Adrenal gland (tissue), 12 donors: ENCODE data around the gene ZP2. TPM values are rescaled to one million over a fixed set of nuclear protein-coding genes. Genes with fewer than 3 reads are reported as not detected.
A peak's percentile ranks its signal among the peaks of the same experiment; 100 is the strongest.

Experiments
- DNase-seq, 7 donors: peaks; one replicate each; pipeline ENCODE4 v3.0.0-alpha.2; 2019 to 2020
- H3K27ac ChIP-seq, 5 donors: fragments of 200-600 bp; sonication (generic) in 4 of 5; 1 replicate in 3 of 5; 2 replicates in 2 of 5; pipeline versions ENCODE4 v1.5.1 to v1.8.0; 2016 to 2020; ENCODE audit warnings: mild to moderate bottlenecking in 1 of 5
- H3K27me3 ChIP-seq: fragments of 200-600 bp; 2 replicates; pipeline ENCODE4 v1.8.0; 2021
- H3K36me3 ChIP-seq, 2 donors: fragments of 200-600 bp; replicated peaks in 1 of 2; 1 replicate in 1 of 2; 2 replicates in 1 of 2; pipeline versions ENCODE4 v1.5.1 to v1.8.0; 2018 to 2022
- H3K4me1 ChIP-seq, 2 donors: fragments of 200-600 bp; replicated peaks in 1 of 2; 1 replicate in 1 of 2; 2 replicates in 1 of 2; pipeline versions ENCODE4 v1.5.1 to v1.8.0; 2018 to 2021
- H3K4me3 ChIP-seq, 4 donors: fragments of 200-600 bp; sonication (generic) in 3 of 4; one replicate each; pipeline ENCODE4 v1.5.1; 2016 to 2018
- H3K9me3 ChIP-seq, 3 donors: fragments of 200-600 bp; sonication (generic) in 1 of 3; replicated peaks in 1 of 3; 1 replicate in 2 of 3; 2 replicates in 1 of 3; pipeline versions ENCODE4 v1.5.1 to v1.8.0; 2016 to 2021
- POLR2A ChIP-seq, 2 donors: fragments of 450-650 bp; IDR thresholded peaks; one replicate each; pipeline ENCODE4 v1.6.1; 2017; ENCODE audit warnings: antibody characterized with exemption in 2 of 2, mild to moderate bottlenecking in 2 of 2, moderate library complexity in 1 of 2
- WGBS, 4 donors: extraction: QIAGEN DNeasy Blood & Tissue Kit in 2 of 4; methylation state at CpG; one replicate each; pipeline versions ENCODE4 v1.1.5 to v1.1.7; 2013 to 2017; 5-methylcytosine and 5-hydroxymethylcytosine counted together
- intact Hi-C, 2 donors: fragments of 100-400 bp; cut with DNase I; formaldehyde crosslinking; loops; one replicate each; pipeline versions ENCODE4 v1.14.1 to v1.15.0; 2022 to 2023
- polyA plus RNA-seq, 3 donors: library from polyadenylated mRNA; stranded (reverse); fragments of 200-250 nt in 2 of 3; fragments of 350-450 nt in 1 of 3; fragmentation: Illumina TruSeq in 1 of 3; extraction: RNeasy Lipid Tissue Mini Kit (QIAGEN cat#74804) in 1 of 3; gene quantifications; one replicate each; pipeline ENCODE4 v1.2.3, GENCODE V29; 2013 to 2014
- total RNA-seq, 9 donors: library from RNA; depleted of rRNA in 4 of 9; stranded (reverse); fragments of >200 nt in 4 of 9; fragments of 120-200 nt in 1 of 9; fragmentation: NEBNext Ultra II Directional in 1 of 9; extraction: Animal tissue kit (Norgen Biotek cat#: 25700) in 1 of 9; gene quantifications; one replicate each; pipeline versions ENCODE4 v1.1.0 to v1.2.4, GENCODE V29; 2013 to 2023
- TF ChIP-seq, protein P1 (sequence below), 6 experiments: fragments of 450-650 bp in 4 of 6; fragments of 200-600 bp in 2 of 6; sonication (generic) in 1 of 6; IDR thresholded peaks; 1 replicate in 5 of 6; 2 replicates in 1 of 6; pipeline versions ENCODE4 v1.5.1 to v1.8.0; 2016 to 2021; ENCODE audit warnings: antibody characterized with exemption in 6 of 6, mild to moderate bottlenecking in 2 of 6, moderate library complexity in 1 of 6
- donor health status: healthy with polysubstance abuse.
- donor health status: Bipolar disorder and iron deficiency.
- donor health status: DM: yes; HTN: yes; CAD: no.
- donor health status: DM: no; HTN: no; CAD: no.
- donor health status: DM: no; HTN: no; CAD: no.
- donor health status: DM: yes; HTN: yes; CAD: no.

ZP2 gene
- total and polyA plus RNA-seq, 12 donors = not detected

DNA sequence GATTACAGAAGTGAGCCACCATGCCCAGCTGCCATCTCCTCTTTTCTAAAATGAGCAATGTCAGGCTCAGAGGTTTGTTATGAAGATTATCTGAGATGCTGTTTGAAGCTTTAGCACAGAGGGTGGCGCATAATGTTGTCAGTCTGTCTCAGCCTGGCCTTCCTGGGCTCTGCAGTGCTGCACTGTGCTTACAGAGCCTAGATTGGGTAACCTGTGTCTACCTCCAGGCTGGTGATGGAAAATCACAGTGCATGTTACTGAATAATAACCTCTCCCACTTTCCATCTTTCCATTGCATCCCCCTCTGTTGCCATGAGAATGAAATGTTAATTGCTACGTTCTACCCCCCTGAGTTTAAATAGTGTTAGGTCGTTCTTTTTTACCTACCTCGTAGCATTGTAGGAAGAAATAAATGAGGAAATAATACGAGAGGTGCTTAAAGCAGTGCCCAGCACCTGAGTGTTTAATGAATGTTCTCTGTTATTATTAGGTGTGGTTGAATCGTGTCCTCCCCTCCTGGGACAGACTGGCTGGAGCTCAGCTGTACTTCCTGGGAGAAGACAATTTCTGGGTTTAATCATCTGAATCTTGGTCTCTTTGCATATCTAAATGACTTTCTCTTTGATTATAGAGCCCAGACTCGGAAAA is 46.7 kb downstream of the ZP2 start:
- H3K4me3 ChIP-seq = no peak overlapping the region
- H3K27me3 ChIP-seq = no peaks in the 10 kb centered on the region
- 91 to 96% (median 95%) methylated on average over 6 to 7 of the region's 7 CpGs for WGBS, 4 donors
- intact Hi-C loops = no loop called here
- no peaks in the 10 kb centered on the region for H3K9me3 ChIP-seq
- peaks cover 44 to 50% of the 10 kb centered on the region in 2 donors for H3K4me1 ChIP-seq
- no peak for DNase-seq
- H3K36me3 ChIP-seq = peaks cover 0 to 6% of the 10 kb centered on the region in 2 donors
- no peak for TF ChIP-seq POLR2A (IDR thresholded peaks at IDR 0.05)
- TF ChIP-seq, protein P1, sequence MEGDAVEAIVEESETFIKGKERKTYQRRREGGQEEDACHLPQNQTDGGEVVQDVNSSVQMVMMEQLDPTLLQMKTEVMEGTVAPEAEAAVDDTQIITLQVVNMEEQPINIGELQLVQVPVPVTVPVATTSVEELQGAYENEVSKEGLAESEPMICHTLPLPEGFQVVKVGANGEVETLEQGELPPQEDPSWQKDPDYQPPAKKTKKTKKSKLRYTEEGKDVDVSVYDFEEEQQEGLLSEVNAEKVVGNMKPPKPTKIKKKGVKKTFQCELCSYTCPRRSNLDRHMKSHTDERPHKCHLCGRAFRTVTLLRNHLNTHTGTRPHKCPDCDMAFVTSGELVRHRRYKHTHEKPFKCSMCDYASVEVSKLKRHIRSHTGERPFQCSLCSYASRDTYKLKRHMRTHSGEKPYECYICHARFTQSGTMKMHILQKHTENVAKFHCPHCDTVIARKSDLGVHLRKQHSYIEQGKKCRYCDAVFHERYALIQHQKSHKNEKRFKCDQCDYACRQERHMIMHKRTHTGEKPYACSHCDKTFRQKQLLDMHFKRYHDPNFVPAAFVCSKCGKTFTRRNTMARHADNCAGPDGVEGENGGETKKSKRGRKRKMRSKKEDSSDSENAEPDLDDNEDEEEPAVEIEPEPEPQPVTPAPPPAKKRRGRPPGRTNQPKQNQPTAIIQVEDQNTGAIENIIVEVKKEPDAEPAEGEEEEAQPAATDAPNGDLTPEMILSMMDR (IDR thresholded peaks at IDR 0.05) = no peak
- peak overlapping the region in 3 of 5 donors; percentile 45 to 73 (median 65) for H3K27ac ChIP-seq

DNA sequence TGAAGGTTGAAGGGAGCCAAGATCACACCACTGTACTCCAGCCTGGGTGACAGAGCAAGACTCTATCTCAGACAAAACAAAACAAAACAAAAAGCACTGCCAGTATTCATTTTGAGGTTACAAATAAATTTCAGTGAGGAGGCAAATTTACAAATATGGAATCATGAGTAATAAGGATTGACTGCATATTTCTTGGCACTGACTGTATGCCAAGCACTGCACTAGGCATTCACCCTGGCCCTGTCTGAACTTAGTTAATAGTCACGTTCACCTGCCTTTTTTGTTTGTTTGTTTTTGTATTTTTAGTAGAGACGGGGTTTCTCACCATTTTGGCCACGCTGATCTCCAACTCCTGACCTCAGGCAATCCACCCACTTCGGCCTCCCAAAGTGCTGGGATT is 47.8 kb downstream of the ZP2 start:
- Histone ChIP-seq H3K36me3 (peaks cover 0 to 6% of the 10 kb centered on the region in 2 donors), H3K9me3 (no peaks in the 10 kb centered on the region), H3K4me1 (peaks cover 49 to 56% of the 10 kb centered on the region in 2 donors), H3K4me3 (no peak overlapping the region), H3K27ac (peak overlapping the region in 4 of 5 donors; percentile 65 to 76 (median 70)), H3K27me3 (no peaks in the 10 kb centered on the region)
- TF ChIP-seq, protein P1 (IDR thresholded peaks at IDR 0.05) = no peak
- no peak for TF ChIP-seq POLR2A (IDR thresholded peaks at IDR 0.05)
- intact Hi-C loops = no loop called here
- DNase-seq = peak in 4 of 7 donors; percentile 21 to 45 (median 29)
- 40 to 66% (median 62%) methylated on average over 4 of the region's 4 CpGs for WGBS, 4 donors

DNA sequence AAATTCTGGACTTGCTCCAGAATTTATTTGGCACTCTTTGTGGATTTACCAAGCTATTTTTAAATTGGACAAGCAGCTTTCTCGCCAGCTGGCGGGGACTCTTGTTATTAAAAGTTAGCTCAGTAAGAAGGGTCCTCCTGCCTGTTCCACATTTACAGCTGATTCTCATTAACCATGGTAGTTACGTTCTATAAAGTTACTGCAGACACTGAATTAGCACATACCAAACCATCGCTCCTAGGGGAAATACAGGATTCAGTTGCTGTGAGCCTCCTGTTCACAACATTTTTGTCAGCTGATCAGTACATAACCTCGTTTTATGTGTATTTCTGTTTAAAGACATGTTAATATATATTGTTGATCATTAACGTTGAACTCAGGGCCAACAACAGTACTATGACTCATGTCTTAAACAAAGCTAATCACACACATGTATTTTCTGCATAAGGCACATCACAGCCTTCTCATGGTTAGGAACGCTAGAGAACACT is 48.7 kb downstream of the ZP2 start:
- Histone ChIP-seq H3K27me3 (no peaks in the 10 kb centered on the region), H3K9me3 (no peaks in the 10 kb centered on the region), H3K27ac (peak overlapping the region; percentile 6 to 76 (median 66)), H3K36me3 (peaks cover 0 to 6% of the 10 kb centered on the region in 2 donors), H3K4me1 (peaks cover 55 to 62% of the 10 kb centered on the region in 2 donors), H3K4me3 (peak overlapping the region in 1 of 4 donors; percentile 21)
- no peak for TF ChIP-seq POLR2A (IDR thresholded peaks at IDR 0.05)
- TF ChIP-seq, protein P1 (IDR thresholded peaks at IDR 0.05) = no peak
- intact Hi-C loops = no loop called here
- WGBS, 4 donors = 41 to 57% (median 50%) methylated on average over 7 of the region's 7 CpGs
- DNase-seq = peak in 5 of 7 donors; percentile 30 to 72 (median 52)

DNA sequence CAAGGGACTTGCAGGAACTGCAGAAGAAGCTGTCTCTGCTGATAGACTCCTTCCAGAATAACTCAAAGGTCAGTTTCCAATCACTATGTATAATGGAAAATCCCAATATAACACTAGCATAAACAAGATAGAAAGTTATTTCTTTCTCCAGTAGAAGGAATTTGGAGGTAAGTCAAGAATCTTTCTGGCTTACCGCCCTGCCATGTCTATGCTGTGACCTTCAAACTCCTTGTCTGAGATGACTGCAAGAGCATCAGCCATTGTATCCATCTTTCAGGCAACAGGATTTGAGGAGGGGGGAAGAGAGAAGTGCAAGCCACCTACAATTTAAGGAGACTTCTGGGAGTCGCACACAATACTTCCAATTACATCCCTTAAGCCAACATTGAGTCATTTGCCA is 50.2 kb downstream of the ZP2 start:
- peaks cover 0 to 6% of the 10 kb centered on the region in 2 donors for H3K36me3 ChIP-seq
- H3K27ac ChIP-seq = peak overlapping the region in 4 of 5 donors; percentile 26 to 52 (median 32)
- intact Hi-C loops = no loop called here
- H3K4me3 ChIP-seq = no peak overlapping the region
- peaks cover 55 to 63% of the 10 kb centered on the region in 2 donors for H3K4me1 ChIP-seq
- peak in 1 of 2 donors; percentile 11 for TF ChIP-seq POLR2A (IDR thresholded peaks at IDR 0.05)
- TF ChIP-seq, protein P1 (IDR thresholded peaks at IDR 0.05) = no peak
- no peaks in the 10 kb centered on the region for H3K9me3 ChIP-seq
- peak in 6 of 7 donors; percentile 41 to 82 (median 56) for DNase-seq
- H3K27me3 ChIP-seq = no peaks in the 10 kb centered on the region
- WGBS, 4 donors = 47 to 62% (median 61%) methylated on average over 2 of the region's 2 CpGs
